Neural progenitor cell (in vitro differentiated cells): Measurements from ENCODE around the gene RET. TPM values are rescaled to one million over a fixed set of nuclear protein-coding genes. Genes with fewer than 3 reads are reported as not detected.

Experiments used
- DNase-seq: peaks from one replicate; pipeline ENCODE4 v3.0.0-alpha.2; 2016; ENCODE audit warnings: low spot score
- H2AFZ ChIP-seq: fragments of 200-600 bp; sonication (generic); replicated peaks from 2 replicates; pipeline ENCODE4 v1.6.1; 2016; ENCODE audit warnings: antibody characterized with exemption
- H3F3A ChIP-seq: fragments of 200-600 bp; sonication (generic); 2 replicates; pipeline ENCODE4 v1.6.1; 2016; ENCODE audit warnings: antibody characterized with exemption, low read depth
- H3K27ac ChIP-seq: fragments of 200-600 bp; sonication (generic); 2 replicates; pipeline ENCODE4 v1.5.1; 2016; ENCODE audit warnings: mild to moderate bottlenecking
- H3K27me3 ChIP-seq: fragments of 200-600 bp; sonication (generic); 2 replicates; pipeline ENCODE4 v1.6.1; 2016; ENCODE audit warnings: mild to moderate bottlenecking, moderate library complexity
- H3K36me3 ChIP-seq: fragments of 200-600 bp; sonication (generic); 2 replicates; pipeline ENCODE4 v1.5.1; 2016
- H3K4me1 ChIP-seq: fragments of 200-600 bp; sonication (generic); 2 replicates; pipeline ENCODE4 v1.6.1; 2016; ENCODE audit warnings: mixed run types
- H3K4me2 ChIP-seq: fragments of 200-600 bp; sonication (generic); 2 replicates; pipeline ENCODE4 v1.6.1; 2016
- H3K4me3 ChIP-seq: fragments of 200-600 bp; sonication (generic); 2 replicates; pipeline ENCODE4 v1.5.1; 2016
- H3K79me2 ChIP-seq: fragments of 200-600 bp; sonication (generic); 2 replicates; pipeline ENCODE4 v1.6.1; 2016; ENCODE audit warnings: low read depth
- H3K9ac ChIP-seq: fragments of 200-600 bp; sonication (generic); 2 replicates; pipeline ENCODE4 v1.6.1; 2016
- H3K9me3 ChIP-seq: fragments of 200-600 bp; sonication (generic); 2 replicates; pipeline ENCODE4 v1.5.1; 2016; ENCODE audit warnings: low read depth
- H4K20me1 ChIP-seq: fragments of 200-600 bp; sonication (generic); 2 replicates; pipeline ENCODE4 v1.6.1; 2016; ENCODE audit warnings: low read depth
- H3K27ac Mint-ChIP-seq: 3 replicates; pipeline ENCODE4 v1.8.0; 2021; ENCODE audit warnings: mixed read lengths
- H3K27me3 Mint-ChIP-seq: 2 replicates; pipeline ENCODE4 v1.8.0; 2022; ENCODE audit warnings: low read depth, mild to moderate bottlenecking, inconsistent platforms, moderate library complexity, mixed read lengths; ENCODE audit not compliant: insufficient read depth
- H3K36me3 Mint-ChIP-seq: 3 replicates; pipeline ENCODE4 v1.8.0; 2021; ENCODE audit warnings: mixed read lengths
- H3K4me1 Mint-ChIP-seq: 3 replicates; pipeline ENCODE4 v1.8.0; 2021; ENCODE audit warnings: mixed read lengths
- H3K4me3 Mint-ChIP-seq: 3 replicates; pipeline ENCODE4 v1.8.0; 2021; ENCODE audit warnings: mild to moderate bottlenecking, moderate library complexity, mixed read lengths
- H3K9me3 Mint-ChIP-seq: 3 replicates; pipeline ENCODE4 v1.8.0; 2020; ENCODE audit warnings: mixed read lengths
- EZH2 ChIP-seq: fragments of 200-600 bp; sonication (generic); IDR thresholded peaks from 2 replicates; pipeline ENCODE4 v1.6.1; 2017; ENCODE audit warnings: antibody characterized with exemption, mild to moderate bottlenecking, moderate library complexity
- EZH2phosphoT487 ChIP-seq: fragments of 200-600 bp; sonication (generic); IDR thresholded peaks from 2 replicates; pipeline ENCODE4 v1.6.1; 2017; ENCODE audit warnings: antibody characterized with exemption
- total RNA-seq: library from RNA; depleted of rRNA; stranded (reverse); fragments of >200 nt; gene quantifications from 2 replicates; pipeline ENCODE4 v1.2.3, GENCODE V29; 2015; ENCODE audit warnings: low replicate concordance
- TF ChIP-seq, protein P1 (sequence below): fragments of 200-600 bp; sonication (generic); IDR thresholded peaks from 2 replicates; pipeline ENCODE4 v1.5.1; 2017; ENCODE audit warnings: antibody characterized with exemption, mild to moderate bottlenecking

Gene RET
- total RNA-seq, 1 donor from 2014 or later = 1.4 TPM

DNA sequence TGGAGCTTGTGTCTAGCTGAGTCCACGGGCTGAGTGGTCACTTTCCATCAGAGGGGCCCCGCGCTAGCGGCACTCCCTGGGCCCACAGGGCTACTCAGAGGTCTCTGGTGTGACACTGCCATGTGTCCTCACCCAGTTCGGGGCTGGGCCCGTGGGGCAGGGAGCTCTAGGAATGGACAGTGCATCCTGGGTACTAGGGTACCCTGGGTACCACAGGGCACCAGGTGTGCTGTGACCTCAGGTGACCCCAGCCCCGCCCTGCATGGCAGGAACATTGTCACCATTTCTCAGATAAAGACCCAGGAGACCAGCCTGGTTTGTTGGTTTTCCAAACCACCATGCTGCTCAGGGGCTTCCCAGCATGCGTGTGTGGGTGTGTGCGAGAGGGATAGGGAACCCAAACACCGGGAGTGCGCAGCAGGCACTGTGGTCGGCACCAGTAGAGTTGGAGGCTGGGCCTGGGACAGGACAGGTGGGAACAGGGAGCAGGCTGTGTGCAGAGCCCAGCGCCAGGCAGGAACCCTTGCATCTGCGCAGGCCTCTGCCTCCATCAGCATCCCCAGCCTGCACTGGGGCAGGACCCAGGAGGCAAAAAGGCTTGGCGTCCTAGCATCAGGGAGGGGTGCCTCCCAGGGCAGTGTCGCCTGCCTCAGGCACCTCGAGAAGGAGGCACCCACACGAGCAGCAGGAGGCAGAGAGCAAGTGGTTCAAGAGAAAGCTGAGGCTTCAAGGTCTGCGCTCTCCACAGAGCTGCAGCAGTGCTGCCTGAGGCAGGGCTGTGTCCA lies 42.0 kb downstream of the RET start:
- H3K4me2 ChIP-seq = no peak overlapping the region
- Mint-ChIP-seq H3K9me3 (no peaks in the 10 kb centered on the region), H3K36me3 (no peaks in the 10 kb centered on the region), H3K27me3 (no peaks in the 10 kb centered on the region), H3K4me1 (peaks cover 15% of the 10 kb centered on the region), H3K27ac (no peak overlapping the region), H3K4me3 (no peak overlapping the region)
- H4K20me1 ChIP-seq = no peaks in the 10 kb centered on the region
- no peaks in the 10 kb centered on the region for H3F3A ChIP-seq
- H3K27me3 ChIP-seq = no peaks in the 10 kb centered on the region
- H2AFZ ChIP-seq = no peak overlapping the region
- H3K79me2 ChIP-seq = no peaks in the 10 kb centered on the region
- no peak overlapping the region for H3K4me3 ChIP-seq
- H3K36me3 ChIP-seq = no peaks in the 10 kb centered on the region
- no peak for DNase-seq
- H3K27ac ChIP-seq = no peak overlapping the region
- H3K4me1 ChIP-seq = no peaks in the 10 kb centered on the region
- no peak overlapping the region for H3K9ac ChIP-seq
- H3K9me3 ChIP-seq = no peaks in the 10 kb centered on the region
- TF ChIP-seq EZH2phosphoT487 = no peak
- TF ChIP-seq EZH2 = no peak
- TF ChIP-seq, protein P1, sequence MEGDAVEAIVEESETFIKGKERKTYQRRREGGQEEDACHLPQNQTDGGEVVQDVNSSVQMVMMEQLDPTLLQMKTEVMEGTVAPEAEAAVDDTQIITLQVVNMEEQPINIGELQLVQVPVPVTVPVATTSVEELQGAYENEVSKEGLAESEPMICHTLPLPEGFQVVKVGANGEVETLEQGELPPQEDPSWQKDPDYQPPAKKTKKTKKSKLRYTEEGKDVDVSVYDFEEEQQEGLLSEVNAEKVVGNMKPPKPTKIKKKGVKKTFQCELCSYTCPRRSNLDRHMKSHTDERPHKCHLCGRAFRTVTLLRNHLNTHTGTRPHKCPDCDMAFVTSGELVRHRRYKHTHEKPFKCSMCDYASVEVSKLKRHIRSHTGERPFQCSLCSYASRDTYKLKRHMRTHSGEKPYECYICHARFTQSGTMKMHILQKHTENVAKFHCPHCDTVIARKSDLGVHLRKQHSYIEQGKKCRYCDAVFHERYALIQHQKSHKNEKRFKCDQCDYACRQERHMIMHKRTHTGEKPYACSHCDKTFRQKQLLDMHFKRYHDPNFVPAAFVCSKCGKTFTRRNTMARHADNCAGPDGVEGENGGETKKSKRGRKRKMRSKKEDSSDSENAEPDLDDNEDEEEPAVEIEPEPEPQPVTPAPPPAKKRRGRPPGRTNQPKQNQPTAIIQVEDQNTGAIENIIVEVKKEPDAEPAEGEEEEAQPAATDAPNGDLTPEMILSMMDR = no peak

- Histone ChIP-seq H3K27ac (no peak overlapping the region), H3F3A (no peaks in the 10 kb centered on the region), H4K20me1 (no peaks in the 10 kb centered on the region), H3K4me3 (no peak overlapping the region), H3K4me1 (no peaks in the 10 kb centered on the region), H3K36me3 (no peaks in the 10 kb centered on the region), H2AFZ (no peak overlapping the region), H3K27me3 (no peaks in the 10 kb centered on the region), H3K9ac (no peak overlapping the region), H3K9me3 (no peaks in the 10 kb centered on the region), H3K4me2 (no peak overlapping the region), H3K79me2 (no peaks in the 10 kb centered on the region)
- Mint-ChIP-seq H3K27me3 (no peaks in the 10 kb centered on the region), H3K9me3 (no peaks in the 10 kb centered on the region), H3K36me3 (no peaks in the 10 kb centered on the region), H3K4me3 (no peak overlapping the region), H3K27ac (no peak overlapping the region), H3K4me1 (peaks cover 15% of the 10 kb centered on the region)
- DNase-seq = no peak
- no peak for TF ChIP-seq EZH2
- TF ChIP-seq, protein P1 = no peak
- TF ChIP-seq EZH2phosphoT487 = no peak
Observed at GRCh38 chr10:43119416-43120115, 42.7 kb downstream of the RET start.

- H3K27ac ChIP-seq = no peak overlapping the region
- DNase-seq = no peak
- no peaks in the 10 kb centered on the region for H3K4me1 ChIP-seq
- no peak overlapping the region for H3K4me3 Mint-ChIP-seq
- H3K36me3 ChIP-seq = no peaks in the 10 kb centered on the region
- TF ChIP-seq, protein P1 = no peak
- TF ChIP-seq EZH2phosphoT487 = no peak
- no peak for TF ChIP-seq EZH2
- peaks cover 15% of the 10 kb centered on the region for H3K4me1 Mint-ChIP-seq
- H3K4me2 ChIP-seq = no peak overlapping the region
- H3K9me3 ChIP-seq = no peaks in the 10 kb centered on the region
- H3K9me3 Mint-ChIP-seq = no peaks in the 10 kb centered on the region
- H3K4me3 ChIP-seq = no peak overlapping the region
- H3K9ac ChIP-seq = no peak overlapping the region
- no peaks in the 10 kb centered on the region for H3K27me3 ChIP-seq
- H2AFZ ChIP-seq = no peak overlapping the region
- H3K79me2 ChIP-seq = no peaks in the 10 kb centered on the region
- H4K20me1 ChIP-seq = no peaks in the 10 kb centered on the region
- no peak overlapping the region for H3K27ac Mint-ChIP-seq
- no peaks in the 10 kb centered on the region for H3K36me3 Mint-ChIP-seq
- H3K27me3 Mint-ChIP-seq = no peaks in the 10 kb centered on the region
- H3F3A ChIP-seq = no peaks in the 10 kb centered on the region
Observed at GRCh38 chr10:43120116-43120928, 43.5 kb downstream of the RET start.
